ENCODE results near the gene SATL1.
"Not testable (repeated sequence)": the region's sequence is repeated elsewhere in the genome, so short reads cannot be mapped to it uniquely, and the experiment has no call there.

Gene SATL1, protein sequence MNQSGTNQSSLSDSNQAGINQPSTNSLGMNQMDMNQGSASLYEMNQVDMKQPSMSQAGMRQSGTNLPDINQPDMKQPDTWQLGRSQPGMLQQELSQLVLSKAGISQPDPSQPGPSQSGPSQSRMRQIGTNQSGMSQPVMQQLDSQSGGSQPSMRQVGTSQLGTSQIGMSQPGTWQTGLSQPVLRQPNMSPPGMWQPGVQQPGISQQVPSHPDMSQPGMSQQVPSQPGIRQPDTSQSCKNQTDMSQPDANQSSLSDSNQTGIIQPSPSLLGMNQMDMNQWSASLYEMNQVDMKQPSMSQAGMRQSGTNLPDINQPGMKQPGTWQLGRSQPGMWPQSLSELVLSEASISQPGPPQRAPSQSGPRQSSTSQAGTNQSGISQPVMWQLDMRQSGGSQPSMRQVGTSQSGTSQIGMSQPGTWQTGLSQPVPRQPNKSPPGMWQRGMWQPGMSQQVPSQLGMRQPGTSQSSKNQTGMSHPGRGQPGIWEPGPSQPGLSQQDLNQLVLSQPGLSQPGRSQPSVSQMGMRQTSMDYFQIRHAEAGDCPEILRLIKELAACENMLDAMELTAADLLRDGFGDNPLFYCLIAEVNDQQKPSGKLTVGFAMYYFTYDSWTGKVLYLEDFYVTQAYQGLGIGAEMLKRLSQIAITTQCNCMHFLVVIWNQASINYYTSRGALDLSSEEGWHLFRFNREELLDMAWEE

DNA sequence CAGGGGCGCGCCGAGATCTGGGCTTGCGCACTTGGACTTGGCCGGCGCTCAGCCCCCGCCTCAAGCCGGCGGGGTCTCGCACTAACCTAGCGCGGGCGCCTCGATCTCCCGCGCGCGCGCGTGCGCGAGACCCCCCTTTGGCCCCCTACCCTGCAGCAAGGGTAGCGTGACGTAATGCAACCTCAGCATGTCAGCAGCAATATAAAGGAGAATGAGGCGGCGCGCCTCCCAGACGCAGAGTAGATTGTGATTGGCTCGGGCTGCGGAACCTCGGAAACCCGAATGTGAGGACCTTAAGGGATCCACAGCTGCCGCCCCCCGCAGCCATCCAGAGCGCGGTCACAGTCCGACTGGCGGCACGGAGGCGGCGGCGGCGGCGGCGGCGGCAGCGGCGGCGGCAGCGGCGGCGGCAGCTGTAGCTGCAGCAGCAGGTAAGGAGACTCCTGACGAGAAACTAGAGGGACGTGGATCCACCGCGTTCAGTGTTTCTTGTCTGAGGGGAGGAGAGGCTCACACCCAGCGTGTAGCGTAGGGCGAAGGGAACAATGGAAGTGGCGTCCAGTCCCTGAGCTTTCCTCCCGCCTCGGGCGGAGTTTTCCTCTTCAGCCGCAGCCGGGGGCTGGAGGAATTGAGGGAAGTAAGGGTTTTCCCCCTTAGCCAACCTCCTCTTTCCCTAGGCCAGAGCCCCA, at the start of gene SATL1, which contains the start of gene ZNF711:
TSS of gene SATL1 (minus strand) at position 19 of the 689 bp plus-strand sequence. CDS start 134,811 bp downstream, outside the sequence.
TSS of gene ZNF711 (plus strand) at position 231 of the 689 bp plus-strand sequence. CDS start 3,582 bp downstream, outside the sequence.
- no peak within 1 kb of the TSS for H3K27ac ChIP-seq (ENCODE audit: low read length)
- no peak within 1 kb of the TSS for H2AFZ ChIP-seq (ENCODE audit: low read depth, low read length)
- no peaks in the 10 kb centered on the region for H3K36me3 ChIP-seq (replicated peaks; ENCODE audit: low read depth, low read length)
- H3K9ac ChIP-seq (ENCODE audit: low read length) = no peak within 1 kb of the TSS
- H3K4me1 ChIP-seq (ENCODE audit: low read length) = no peaks in the 10 kb centered on the region
- H3K79me2 ChIP-seq (ENCODE audit: low read length) = no peaks in the 10 kb centered on the region
- H3K4me2 ChIP-seq (ENCODE audit: low read length) = no peak within 1 kb of the TSS
- H3K4me3 ChIP-seq (ENCODE audit: low read length) = no peak within 1 kb of the TSS
- H4K20me1 ChIP-seq (ENCODE audit: insufficient read depth, low read length) = no peaks in the 10 kb centered on the region
- H3K9me3 ChIP-seq (ENCODE audit: insufficient read depth, low read length) = no peaks in the 10 kb centered on the region
- H3K27me3 ChIP-seq (ENCODE audit: low read depth, low read length) = no peaks in the 10 kb centered on the region
- TF ChIP-seq EZH2phosphoT487 (IDR thresholded peaks at IDR 0.05; ENCODE audit: low read depth) = no peak
- TF ChIP-seq, protein P1, sequence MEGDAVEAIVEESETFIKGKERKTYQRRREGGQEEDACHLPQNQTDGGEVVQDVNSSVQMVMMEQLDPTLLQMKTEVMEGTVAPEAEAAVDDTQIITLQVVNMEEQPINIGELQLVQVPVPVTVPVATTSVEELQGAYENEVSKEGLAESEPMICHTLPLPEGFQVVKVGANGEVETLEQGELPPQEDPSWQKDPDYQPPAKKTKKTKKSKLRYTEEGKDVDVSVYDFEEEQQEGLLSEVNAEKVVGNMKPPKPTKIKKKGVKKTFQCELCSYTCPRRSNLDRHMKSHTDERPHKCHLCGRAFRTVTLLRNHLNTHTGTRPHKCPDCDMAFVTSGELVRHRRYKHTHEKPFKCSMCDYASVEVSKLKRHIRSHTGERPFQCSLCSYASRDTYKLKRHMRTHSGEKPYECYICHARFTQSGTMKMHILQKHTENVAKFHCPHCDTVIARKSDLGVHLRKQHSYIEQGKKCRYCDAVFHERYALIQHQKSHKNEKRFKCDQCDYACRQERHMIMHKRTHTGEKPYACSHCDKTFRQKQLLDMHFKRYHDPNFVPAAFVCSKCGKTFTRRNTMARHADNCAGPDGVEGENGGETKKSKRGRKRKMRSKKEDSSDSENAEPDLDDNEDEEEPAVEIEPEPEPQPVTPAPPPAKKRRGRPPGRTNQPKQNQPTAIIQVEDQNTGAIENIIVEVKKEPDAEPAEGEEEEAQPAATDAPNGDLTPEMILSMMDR (IDR thresholded peaks at IDR 0.05; ENCODE audit: low read depth, low read length) = no peak

DNA sequence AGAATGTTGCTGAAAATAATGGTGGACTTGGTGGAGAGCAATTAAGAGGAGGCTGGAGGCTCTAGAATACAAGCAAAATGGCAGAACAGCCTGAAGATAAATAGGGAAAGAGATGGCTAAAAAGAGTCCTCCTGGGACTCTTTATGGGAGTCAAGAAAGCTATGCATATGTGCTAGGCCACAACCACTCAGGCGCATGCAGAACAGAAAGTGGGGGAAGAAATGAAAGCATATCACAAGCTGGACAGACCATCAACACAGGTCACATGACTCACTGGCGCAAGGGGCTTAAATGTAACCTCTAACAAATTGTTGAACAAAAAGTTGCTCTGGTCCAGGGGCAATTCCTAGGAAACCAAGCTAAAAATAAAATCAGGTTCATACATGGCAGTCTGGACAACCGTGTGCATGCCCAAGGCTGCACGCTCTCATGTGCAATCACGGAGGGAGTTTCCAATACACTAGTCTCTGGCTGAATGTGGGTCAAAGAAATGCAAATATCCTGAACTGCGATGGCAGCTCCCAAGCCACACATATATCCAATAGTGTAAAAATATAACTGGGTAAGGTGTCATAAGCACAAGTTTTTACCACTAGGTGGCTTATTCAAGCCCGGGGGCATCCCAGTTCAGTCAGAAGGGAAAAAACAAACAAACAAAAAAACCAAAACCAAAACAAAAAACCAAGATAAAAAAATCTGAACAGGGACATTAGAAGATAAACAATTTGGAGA, 45.6 kb upstream of the SATL1 start:
- Histone ChIP-seq H4K20me1 (ENCODE audit: insufficient read depth, low read length) (no peaks in the 10 kb centered on the region), H3K4me2 (ENCODE audit: low read length) (no peak overlapping the region), H3K4me1 (ENCODE audit: low read length) (no peaks in the 10 kb centered on the region), H3K79me2 (ENCODE audit: low read length) (no peaks in the 10 kb centered on the region), H3K27me3 (ENCODE audit: low read depth, low read length) (no peaks in the 10 kb centered on the region), H3K27ac (ENCODE audit: low read length) (no peak overlapping the region), H3K4me3 (ENCODE audit: low read length) (no peak overlapping the region), H3K9ac (ENCODE audit: low read length) (no peak overlapping the region), H2AFZ (ENCODE audit: low read depth, low read length) (no peak overlapping the region), H3K36me3 (replicated peaks; ENCODE audit: low read depth, low read length) (no peaks in the 10 kb centered on the region), H3K9me3 (ENCODE audit: insufficient read depth, low read length) (no peaks in the 10 kb centered on the region)
- TF ChIP-seq, protein P1 (IDR thresholded peaks at IDR 0.05; ENCODE audit: low read depth, low read length) = no peak
- no peak for TF ChIP-seq EZH2phosphoT487 (IDR thresholded peaks at IDR 0.05; ENCODE audit: low read depth)

DNA sequence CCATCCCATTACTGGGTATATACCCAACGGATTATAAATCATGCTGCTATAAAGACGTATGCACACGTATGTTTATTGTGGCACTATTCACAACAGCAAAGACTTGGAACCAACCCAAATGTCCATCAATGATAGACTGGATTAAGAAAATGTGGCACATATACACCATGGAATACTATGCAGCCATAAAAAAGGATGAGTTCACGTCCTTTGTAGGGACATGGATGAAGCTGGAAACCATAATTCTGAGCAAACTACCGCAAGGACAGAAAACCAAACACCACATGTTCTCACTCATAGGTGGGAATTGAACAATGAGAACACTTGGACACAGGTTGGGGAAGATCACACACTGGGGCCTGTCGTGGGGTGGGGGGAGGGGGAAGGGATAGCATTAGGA, 41.7 kb upstream of the SATL1 start:
- H2AFZ ChIP-seq (ENCODE audit: low read depth, low read length); H3K36me3 ChIP-seq (replicated peaks; ENCODE audit: low read depth, low read length); H3K4me3 ChIP-seq (ENCODE audit: low read length); H3K9me3 ChIP-seq (ENCODE audit: insufficient read depth, low read length); H3K4me2 ChIP-seq (ENCODE audit: low read length); H3K9ac ChIP-seq (ENCODE audit: low read length); H3K4me1 ChIP-seq (ENCODE audit: low read length); H3K79me2 ChIP-seq (ENCODE audit: low read length); H3K27me3 ChIP-seq (ENCODE audit: low read depth, low read length); H4K20me1 ChIP-seq (ENCODE audit: insufficient read depth, low read length); H3K27ac ChIP-seq (ENCODE audit: low read length): not testable (repeated sequence)

DNA sequence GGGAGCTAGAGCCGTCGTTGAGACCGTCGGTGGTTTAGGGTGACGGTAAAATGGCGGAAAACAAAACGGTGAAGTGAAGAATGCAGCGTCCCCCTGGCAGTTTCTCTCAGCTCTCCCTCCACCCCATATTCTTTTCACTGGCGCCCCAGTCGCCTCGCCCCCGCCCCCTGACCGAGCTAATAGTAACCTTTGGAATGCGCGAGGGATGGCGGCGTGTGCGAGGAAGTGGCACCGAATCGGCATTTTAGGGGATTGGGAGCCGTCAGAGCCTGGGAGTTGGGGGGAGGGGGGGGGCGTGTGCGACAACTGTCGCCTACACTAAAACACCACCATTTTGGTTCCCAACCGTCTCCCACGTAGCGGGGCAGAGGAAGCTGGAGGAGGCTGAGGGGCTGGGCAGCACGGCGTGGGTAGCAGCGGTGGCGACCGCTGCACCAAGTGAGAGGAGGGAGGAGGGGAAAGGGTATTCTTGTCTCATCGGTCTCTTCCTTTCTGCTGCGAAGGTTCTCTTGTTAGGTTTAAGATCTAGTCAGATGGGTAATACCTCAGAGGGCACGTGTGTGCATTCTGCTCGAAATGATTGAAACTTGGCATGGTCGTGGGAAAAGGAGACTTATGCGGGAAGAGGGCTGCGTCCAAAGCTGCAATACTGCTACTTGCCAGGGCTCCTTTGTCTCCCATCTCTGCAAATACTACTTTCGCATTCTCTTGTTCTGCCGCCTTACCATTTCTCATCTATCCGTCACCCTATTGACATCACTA, 1.1 kb upstream of the SATL1 start:
- H3K4me1 ChIP-seq (ENCODE audit: low read length) = no peaks in the 10 kb centered on the region
- H3K9me3 ChIP-seq (ENCODE audit: insufficient read depth, low read length) = no peaks in the 10 kb centered on the region
- H3K27me3 ChIP-seq (ENCODE audit: low read depth, low read length) = no peaks in the 10 kb centered on the region
- no peak overlapping the region for H2AFZ ChIP-seq (ENCODE audit: low read depth, low read length)
- no peaks in the 10 kb centered on the region for H4K20me1 ChIP-seq (ENCODE audit: insufficient read depth, low read length)
- no peak overlapping the region for H3K4me3 ChIP-seq (ENCODE audit: low read length)
- no peak overlapping the region for H3K27ac ChIP-seq (ENCODE audit: low read length)
- no peaks in the 10 kb centered on the region for H3K36me3 ChIP-seq (replicated peaks; ENCODE audit: low read depth, low read length)
- H3K79me2 ChIP-seq (ENCODE audit: low read length) = no peaks in the 10 kb centered on the region
- no peak overlapping the region for H3K9ac ChIP-seq (ENCODE audit: low read length)
- no peak overlapping the region for H3K4me2 ChIP-seq (ENCODE audit: low read length)
- TF ChIP-seq EZH2phosphoT487 (IDR thresholded peaks at IDR 0.05; ENCODE audit: low read depth) = no peak
- TF ChIP-seq, protein P1 (IDR thresholded peaks at IDR 0.05; ENCODE audit: low read depth, low read length) = no peak

Measured in OCI-LY3 (cell line).